ENCODE measurements around the gene LRFN2. TPM values are rescaled to one million over a fixed set of nuclear protein-coding genes. Genes with fewer than 3 reads are reported as not detected.

Gene LRFN2
- total and polyA plus RNA-seq, 2 of the 8 experiments (the other 6 are each of a cell fraction or from before 2014, with no cell fraction given): 2.3 TPM

- H2AK5ac ChIP-seq (ENCODE audit: low read depth, low read length): no peak overlapping the region
- no peaks in the 10 kb centered on the region for H3K79me2 ChIP-seq (ENCODE audit: control insufficient read depth in 1 of 2, insufficient read depth in 2 of 2, low read length in 2 of 2)
- no peak overlapping the region for H2BK20ac ChIP-seq (ENCODE audit: low read length)
- no peak for FAIRE-seq
- no peak overlapping the region for H3K56ac ChIP-seq (replicated peaks; ENCODE audit: insufficient read length, low read depth, low read length)
- no peak overlapping the region for H3K4me2 ChIP-seq (ENCODE audit: insufficient read depth in 1 of 2, low read depth in 2 of 2, low read length in 2 of 2)
- no peak overlapping the region for H3K4ac ChIP-seq (replicated peaks; ENCODE audit: insufficient read length, low read depth, low read length)
- no peak overlapping the region for H3K23ac ChIP-seq (ENCODE audit: insufficient read length)
- H4K5ac ChIP-seq (ENCODE audit: insufficient read length, low read depth, low read length): no peak overlapping the region
- no peak overlapping the region for H3K14ac ChIP-seq (ENCODE audit: insufficient read length)
- H2BK5ac ChIP-seq (ENCODE audit: low read depth, low read length): no peak overlapping the region
- no peak overlapping the region for H3K9ac ChIP-seq (replicated peaks in 1 of 4; ENCODE audit: extremely low read depth in 1 of 4, low read depth in 3 of 4, low read length in 3 of 4)
- H3K27me3 ChIP-seq (replicated peaks in 1 of 4; ENCODE audit: control insufficient read depth in 3 of 4, extremely low read depth in 1 of 4, insufficient read depth in 3 of 4, low read length in 3 of 4): no peaks in the 10 kb centered on the region
- no peak overlapping the region for H3K27ac ChIP-seq (ENCODE audit: low read depth, low read length)
- no peaks in the 10 kb centered on the region for H3K4me1 ChIP-seq (replicated peaks in 1 of 4; ENCODE audit: control insufficient read depth in 3 of 4, insufficient read depth in 4 of 4, low read length in 3 of 4)
- H4K91ac ChIP-seq (replicated peaks; ENCODE audit: insufficient read length, low read length): no peak overlapping the region
- CTCF ChIA-PET (ENCODE audit: partially characterized antibody): interaction anchor here (1.2 to 1.8 kb wide), 2 partner anchors 66 to 99 kb away, joined by 3 to 5 read pairs; no protein-coding TSS in a partner anchor
- H3K23me2 ChIP-seq (ENCODE audit: low read depth, low read length): no peaks in the 10 kb centered on the region
- no peak overlapping the region for H3K4me3 ChIP-seq (ENCODE audit: extremely low read depth in 1 of 4, insufficient read depth in 2 of 4, low read depth in 3 of 4, low read length in 4 of 4)
- H2BK12ac ChIP-seq (ENCODE audit: low read depth, low read length): no peak overlapping the region
- no peaks in the 10 kb centered on the region for H3K9me3 ChIP-seq (ENCODE audit: insufficient read depth in 2 of 2, low read depth in 1 of 2, low read length in 1 of 2)
- H2BK120ac ChIP-seq (replicated peaks; ENCODE audit: low read depth, low read length): no peak overlapping the region
- no peak for TF ChIP-seq POLR2AphosphoS5 (IDR thresholded peaks at IDR 0.05; ENCODE audit: low read depth, low read length)
- TF ChIP-seq TCF12 (IDR thresholded peaks at IDR 0.05; ENCODE audit: low read depth, low read length): no peak
- no peak for TF ChIP-seq SRF (IDR thresholded peaks at IDR 0.05; ENCODE audit: low read depth, low read length)
- no peak for TF ChIP-seq YY1 (IDR thresholded peaks at IDR 0.05; ENCODE audit: low read depth, low read length)
- TF ChIP-seq SAP30 (IDR thresholded peaks at IDR 0.05; ENCODE audit: insufficient read depth, insufficient replicate concordance, low read length): no peak
- H2AFZ ChIP-seq (ENCODE audit: low read length): no peak overlapping the region
- 85% methylated on average over 3 of the region's 3 CpGs; no CpG with 5 or more reads in 1 of the 2 experiments for WGBS, 2 experiments (ENCODE audit: extremely low coverage in 1 of 2, insufficient coverage in 1 of 2, insufficient read length in 1 of 2, insufficient replicate concordance in 2 of 2, low coverage in 1 of 2, low lambda C conversion rate in 2 of 2, missing lambda C conversion rate in 1 of 2)
- no peak overlapping the region for H4K8ac ChIP-seq (ENCODE audit: extremely low read depth, insufficient read depth, low read length)
- H3K79me1 ChIP-seq (ENCODE audit: low read depth, low read length): no peaks in the 10 kb centered on the region
- POLR2A ChIA-PET (ENCODE audit: partially characterized antibody): no interaction called here
- no peak overlapping the region for H2BK15ac ChIP-seq (ENCODE audit: low read length)
- no peaks in the 10 kb centered on the region for H3K36me3 ChIP-seq (ENCODE audit: control insufficient read depth in 2 of 4, insufficient read depth in 4 of 4, low read length in 3 of 4)
- no peak for DNase-seq (ENCODE audit: low read depth in 1 of 2, low spot score in 2 of 2)
- H4K20me1 ChIP-seq (replicated peaks in 1 of 2; ENCODE audit: control insufficient read depth in 1 of 2, insufficient read depth in 2 of 2, low read length in 2 of 2): no peaks in the 10 kb centered on the region
- no peak overlapping the region for H3K18ac ChIP-seq (ENCODE audit: extremely low read depth, low read length)
These were observed 160.0 kb downstream of the LRFN2 start for GRCh38 chr6:40427196-40427595.

Measured in H1 (cell line).